ENCODE results near the gene SF3B2. TPM values are rescaled to one million over a fixed set of nuclear protein-coding genes. Genes with fewer than 3 reads are reported as not detected.

The SF3B2 gene
- total RNA-seq, 1 donor from 2014 or later: 145 TPM

DNA sequence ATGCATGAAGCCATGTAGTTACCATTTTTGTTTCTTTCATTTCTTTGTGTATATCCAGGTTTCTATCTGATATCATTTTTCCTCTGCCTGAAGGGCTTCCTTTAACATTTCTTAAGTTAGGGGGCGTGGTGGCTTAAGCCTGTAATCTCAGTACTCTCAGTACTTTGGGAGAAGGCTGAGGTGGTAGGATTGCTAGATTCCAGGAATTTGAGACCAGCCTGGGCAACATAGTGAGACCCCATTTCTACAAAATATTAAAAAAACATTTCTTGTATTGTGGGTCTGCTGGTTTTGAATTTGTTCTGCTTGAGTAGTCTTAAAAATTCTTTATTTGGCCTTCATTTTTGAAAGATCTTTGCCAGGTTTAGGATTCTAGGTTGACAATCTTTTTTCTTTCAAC lies 12.4 kb downstream of the SF3B2 start:
- TF ChIP-seq, protein P1, sequence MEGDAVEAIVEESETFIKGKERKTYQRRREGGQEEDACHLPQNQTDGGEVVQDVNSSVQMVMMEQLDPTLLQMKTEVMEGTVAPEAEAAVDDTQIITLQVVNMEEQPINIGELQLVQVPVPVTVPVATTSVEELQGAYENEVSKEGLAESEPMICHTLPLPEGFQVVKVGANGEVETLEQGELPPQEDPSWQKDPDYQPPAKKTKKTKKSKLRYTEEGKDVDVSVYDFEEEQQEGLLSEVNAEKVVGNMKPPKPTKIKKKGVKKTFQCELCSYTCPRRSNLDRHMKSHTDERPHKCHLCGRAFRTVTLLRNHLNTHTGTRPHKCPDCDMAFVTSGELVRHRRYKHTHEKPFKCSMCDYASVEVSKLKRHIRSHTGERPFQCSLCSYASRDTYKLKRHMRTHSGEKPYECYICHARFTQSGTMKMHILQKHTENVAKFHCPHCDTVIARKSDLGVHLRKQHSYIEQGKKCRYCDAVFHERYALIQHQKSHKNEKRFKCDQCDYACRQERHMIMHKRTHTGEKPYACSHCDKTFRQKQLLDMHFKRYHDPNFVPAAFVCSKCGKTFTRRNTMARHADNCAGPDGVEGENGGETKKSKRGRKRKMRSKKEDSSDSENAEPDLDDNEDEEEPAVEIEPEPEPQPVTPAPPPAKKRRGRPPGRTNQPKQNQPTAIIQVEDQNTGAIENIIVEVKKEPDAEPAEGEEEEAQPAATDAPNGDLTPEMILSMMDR (IDR thresholded peaks at IDR 0.05): no peak
- no peak overlapping the region for H3K4me3 ChIP-seq
- peaks cover 25% of the 10 kb centered on the region for H3K4me1 ChIP-seq
- no peak for ATAC-seq
- DNase-seq: no peak
- intact Hi-C loops (cut with DNase I): no loop called here
- H3K27me3 ChIP-seq (ENCODE audit: low read depth): no peaks in the 10 kb centered on the region
- H3K36me3 ChIP-seq: peaks cover 96% of the 10 kb centered on the region
- H3K27ac ChIP-seq: no peak overlapping the region
- no peaks in the 10 kb centered on the region for H3K9me3 ChIP-seq

DNA sequence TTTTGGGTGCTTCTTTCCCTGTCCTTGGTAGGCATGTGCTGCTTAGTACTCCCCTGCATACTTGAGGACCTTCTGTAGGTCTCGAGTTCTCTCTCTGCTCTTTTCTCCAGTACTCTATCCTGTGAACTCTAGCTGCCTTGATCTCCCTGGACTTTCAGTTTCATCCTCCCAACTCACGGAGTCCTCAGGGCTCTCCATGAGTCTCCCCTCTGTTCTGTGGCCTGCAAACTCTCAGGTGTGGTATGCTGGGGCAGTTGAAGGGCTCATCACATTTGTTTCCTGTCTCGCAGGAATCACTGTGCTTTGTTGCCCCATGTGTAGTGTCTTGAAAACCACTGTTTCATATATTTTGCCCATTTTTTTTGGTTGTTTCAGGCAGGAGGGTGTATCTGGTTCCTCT lies 14.6 kb downstream of the SF3B2 start:
- H3K4me3 ChIP-seq: no peak overlapping the region
- peaks cover 34% of the 10 kb centered on the region for H3K4me1 ChIP-seq
- H3K36me3 ChIP-seq: peaks cover 74% of the 10 kb centered on the region
- no peak for ATAC-seq
- intact Hi-C loops (cut with DNase I): no loop called here
- no peaks in the 10 kb centered on the region for H3K9me3 ChIP-seq
- no peak overlapping the region for H3K27ac ChIP-seq
- TF ChIP-seq, protein P1 (IDR thresholded peaks at IDR 0.05): no peak
- H3K27me3 ChIP-seq (ENCODE audit: low read depth): no peaks in the 10 kb centered on the region
- no peak for DNase-seq

- intact Hi-C loops (cut with DNase I): no loop called here
Observed at GRCh38 chr11:66067640-66068039, 15.5 kb downstream of the SF3B2 start.

DNA sequence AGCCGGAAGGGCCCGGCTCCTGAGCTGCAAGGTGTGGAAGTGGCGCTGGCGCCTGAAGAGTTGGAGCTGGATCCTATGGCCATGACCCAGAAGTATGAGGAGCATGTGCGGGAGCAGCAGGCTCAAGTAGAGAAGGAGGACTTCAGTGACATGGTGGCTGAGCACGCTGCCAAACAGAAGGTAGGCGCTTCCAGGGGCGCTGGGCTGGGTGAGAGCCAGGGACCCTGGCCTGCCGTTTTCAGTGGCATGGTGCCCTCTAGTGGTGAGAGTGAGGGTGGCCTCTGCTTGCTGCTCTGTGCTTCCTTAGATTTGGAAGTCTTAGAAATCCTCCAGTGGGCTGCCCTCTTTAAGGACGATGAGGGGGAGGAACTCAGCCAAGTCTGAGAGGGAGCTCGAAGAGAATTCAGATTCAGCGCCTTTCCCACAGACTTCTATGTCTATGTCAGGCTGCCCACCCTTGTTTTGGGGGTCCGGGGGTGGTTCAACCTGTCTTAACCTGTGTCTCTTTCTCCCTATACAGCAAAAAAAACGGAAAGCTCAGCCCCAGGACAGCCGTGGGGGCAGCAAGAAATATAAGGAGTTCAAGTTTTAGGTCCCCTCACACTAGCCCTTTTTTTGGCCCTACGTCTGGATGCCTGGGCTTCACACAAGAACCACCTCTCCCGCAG lies 16.1 kb downstream of the SF3B2 start:
- intact Hi-C loops (cut with DNase I): no loop called here
- H3K27me3 ChIP-seq (ENCODE audit: low read depth): no peaks in the 10 kb centered on the region
- H3K27ac ChIP-seq: peak overlapping the region; percentile 91
- no peak overlapping the region for H3K4me3 ChIP-seq
- ATAC-seq: peak; percentile 65 to 68
- H3K9me3 ChIP-seq: no peaks in the 10 kb centered on the region
- peaks cover 67% of the 10 kb centered on the region for H3K36me3 ChIP-seq
- H3K4me1 ChIP-seq: peaks cover 40% of the 10 kb centered on the region
- peak; percentile 79 for DNase-seq
- TF ChIP-seq, protein P1 (IDR thresholded peaks at IDR 0.05): peak; percentile 92

More at GRCh38 chr11:66067640-66068039, 15.5 kb downstream of the SF3B2 start:
- DNase-seq (no peak), ATAC-seq (no peak)
- H3K27me3 ChIP-seq (ENCODE audit: low read depth): no peaks in the 10 kb centered on the region
- H3K27ac ChIP-seq: no peak overlapping the region
- no peak overlapping the region for H3K4me3 ChIP-seq
- no peaks in the 10 kb centered on the region for H3K9me3 ChIP-seq
- H3K4me1 ChIP-seq: peaks cover 40% of the 10 kb centered on the region
- H3K36me3 ChIP-seq: peaks cover 69% of the 10 kb centered on the region
- TF ChIP-seq, protein P1 (IDR thresholded peaks at IDR 0.05): no peak

- intact Hi-C loops (cut with DNase I): no loop called here
- no peak for DNase-seq
- H3K27ac ChIP-seq: peak overlapping the region; percentile 91
Observed at GRCh38 chr11:66068923-66069714, 17.0 kb downstream of the SF3B2 start.

More at GRCh38 chr11:66068923-66069714, 17.0 kb downstream of the SF3B2 start:
- peak; percentile 28 to 38 for ATAC-seq
- Histone ChIP-seq H3K4me1 (peaks cover 40% of the 10 kb centered on the region), H3K36me3 (peaks cover 64% of the 10 kb centered on the region), H3K27me3 (ENCODE audit: low read depth) (no peaks in the 10 kb centered on the region), H3K4me3 (peak overlapping the region; percentile 81), H3K9me3 (no peaks in the 10 kb centered on the region)
- TF ChIP-seq, protein P1 (IDR thresholded peaks at IDR 0.05): no peak

Data from lower lobe of right lung (tissue), 2 donors.